Measurements from ENCODE around the gene CTNNA3. TPM values are rescaled to one million over a fixed set of nuclear protein-coding genes. Genes with fewer than 3 reads are reported as not detected.

CTNNA3 gene
- polyA plus RNA-seq, 1 experiment, result 0.26 TPM

- POLR2A ChIA-PET, result no interaction called here
- H3K4me3 ChIP-seq (ENCODE audit: low read depth, low read length), result no peak overlapping the region
- no peak for DNase-seq (ENCODE audit: low read depth, low spot score)
- CTCF ChIA-PET, result no interaction called here
- no peaks in the 10 kb centered on the region for H3K9me3 ChIP-seq (ENCODE audit: control insufficient read depth, insufficient read depth, low read length)
- TF ChIP-seq CTCF (IDR thresholded peaks at IDR 0.05; ENCODE audit: low read depth, low read length), result no peak
- no peaks in the 10 kb centered on the region for H3K27me3 ChIP-seq (ENCODE audit: control insufficient read depth, insufficient read depth, low read length)
- H3K27ac ChIP-seq (ENCODE audit: low read depth, low read length), result no peak overlapping the region
These were observed 544.5 kb downstream of the CTNNA3 start for GRCh38 chr10:67151471-67151870.

GRCh38 chr10:67144530-67144929, 551.5 kb downstream of the CTNNA3 start:
- Histone ChIP-seq H3K9me3 (ENCODE audit: control insufficient read depth, insufficient read depth, low read length) (no peaks in the 10 kb centered on the region), H3K27ac (ENCODE audit: low read depth, low read length) (no peak overlapping the region), H3K4me3 (ENCODE audit: low read depth, low read length) (no peak overlapping the region), H3K27me3 (ENCODE audit: control insufficient read depth, insufficient read depth, low read length) (no peaks in the 10 kb centered on the region)
- CTCF ChIA-PET, result no interaction called here
- POLR2A ChIA-PET, result no interaction called here
- TF ChIP-seq CTCF (IDR thresholded peaks at IDR 0.05; ENCODE audit: low read depth, low read length), result no peak
- no peak for DNase-seq (ENCODE audit: low read depth, low spot score)

- no peaks in the 10 kb centered on the region for H3K27me3 ChIP-seq (ENCODE audit: control insufficient read depth, insufficient read depth, low read length)
- H3K9me3 ChIP-seq (ENCODE audit: control insufficient read depth, insufficient read depth, low read length), result no peaks in the 10 kb centered on the region
- no peak for TF ChIP-seq CTCF (IDR thresholded peaks at IDR 0.05; ENCODE audit: low read depth, low read length)
- DNase-seq (ENCODE audit: low read depth, low spot score), result no peak
- H3K27ac ChIP-seq (ENCODE audit: low read depth, low read length), result no peak overlapping the region
- ChIA-PET CTCF (no interaction called here), POLR2A (no interaction called here)
- H3K4me3 ChIP-seq (ENCODE audit: low read depth, low read length), result no peak overlapping the region
These were observed 554.7 kb downstream of the CTNNA3 start for GRCh38 chr10:67141300-67141699.

- no peak for DNase-seq (ENCODE audit: low read depth, low spot score)
- CTCF ChIA-PET, result no interaction called here
- POLR2A ChIA-PET, result no interaction called here
These were observed 555.4 kb downstream of the CTNNA3 start for GRCh38 chr10:67140641-67141040.

GRCh38 chr10:67127441-67127840, 568.6 kb downstream of the CTNNA3 start:
- DNase-seq (ENCODE audit: low read depth, low spot score), result no peak
- ChIA-PET POLR2A (no interaction called here), CTCF (interaction anchor here (0.7 kb wide), 1 partner anchor 652 kb away, joined by 3 read pairs; no protein-coding TSS in a partner anchor)
- Histone ChIP-seq H3K9me3 (ENCODE audit: control insufficient read depth, insufficient read depth, low read length) (no peaks in the 10 kb centered on the region), H3K27ac (ENCODE audit: low read depth, low read length) (no peak overlapping the region), H3K4me3 (ENCODE audit: low read depth, low read length) (no peak overlapping the region), H3K27me3 (ENCODE audit: control insufficient read depth, insufficient read depth, low read length) (no peaks in the 10 kb centered on the region)
- no peak for TF ChIP-seq CTCF (IDR thresholded peaks at IDR 0.05; ENCODE audit: low read depth, low read length)

More at GRCh38 chr10:67140641-67141040, 555.4 kb downstream of the CTNNA3 start:
- no peak for TF ChIP-seq CTCF (IDR thresholded peaks at IDR 0.05; ENCODE audit: low read depth, low read length)
- Histone ChIP-seq H3K27me3 (ENCODE audit: control insufficient read depth, insufficient read depth, low read length) (no peaks in the 10 kb centered on the region), H3K9me3 (ENCODE audit: control insufficient read depth, insufficient read depth, low read length) (no peaks in the 10 kb centered on the region), H3K27ac (ENCODE audit: low read depth, low read length) (no peak overlapping the region), H3K4me3 (ENCODE audit: low read depth, low read length) (no peak overlapping the region)
